Left lung (tissue), 10 donors: Measurements from ENCODE around the gene GLS2. TPM values are rescaled to one million over a fixed set of nuclear protein-coding genes. Genes with fewer than 3 reads are reported as not detected.

Experiments used
- ATAC-seq: fragments of 200-7000 bp; cut with Tn5 transposase; one replicate; pipeline ENCODE4 v1.9.1; 2020; ENCODE audit warnings: moderate library complexity
- DNase-seq, 4 donors: peaks; one replicate each; pipeline ENCODE4 v3.0.0-alpha.2; 2013 to 2020
- H3K27ac ChIP-seq, 2 donors: fragments of 200-600 bp; sonication (generic) in 1 of 2; one replicate each; pipeline versions ENCODE4 v1.5.0 to v1.8.0; 2020 to 2021
- H3K27me3 ChIP-seq, 2 donors: fragments of 200-600 bp; sonication (generic) in 1 of 2; one replicate each; pipeline versions ENCODE4 v1.5.0 to v1.8.0; 2020 to 2021
- H3K36me3 ChIP-seq, 2 donors: fragments of 200-600 bp; sonication (generic) in 1 of 2; one replicate each; pipeline versions ENCODE4 v1.5.0 to v1.8.0; 2020 to 2021
- H3K4me1 ChIP-seq, 2 donors: fragments of 200-600 bp; one replicate each; pipeline ENCODE4 v1.8.0; 2021
- H3K4me3 ChIP-seq, 2 donors: fragments of 200-600 bp; sonication (generic) in 1 of 2; one replicate each; pipeline versions ENCODE4 v1.5.0 to v1.8.0; 2020 to 2021; ENCODE audit warnings: mild to moderate bottlenecking in 1 of 2
- H3K9me3 ChIP-seq, 2 donors: fragments of 200-600 bp; sonication (generic) in 1 of 2; one replicate each; pipeline versions ENCODE4 v1.5.0 to v1.8.0; 2020 to 2021
- CTCF ChIP-seq, 2 donors: fragments of 200-600 bp; sonication (generic) in 1 of 2; IDR thresholded peaks; one replicate each; pipeline versions ENCODE4 v1.5.0 to v1.8.0; 2021; ENCODE audit warnings: antibody characterized with exemption in 2 of 2
- intact Hi-C, 2 donors: fragments of 100-400 bp; cut with DNase I; formaldehyde crosslinking; loops; one replicate each; pipeline versions ENCODE4 v1.11.2 to v1.14.2; 2022
- polyA plus RNA-seq, 6 donors: library from polyadenylated mRNA; unstranded; fragments of 120-200 nt; gene quantifications; one replicate each; pipeline ENCODE4 v1.2.1, GENCODE V29; 2013; ENCODE audit not compliant: insufficient read length in 6 of 6
- total RNA-seq, 2 donors: library from RNA; stranded (reverse); fragmentation: NEBNext Ultra II Directional; extraction: Animal tissue kit (Norgen Biotek cat#: 25700); gene quantifications; one replicate each; pipeline ENCODE4 v1.2.1, GENCODE V29; 2021
- donor health status: DM: no; HTN: yes; CAD: no.
- donor health status: DM: no; HTN: no; CAD: no.

GLS2 gene
- total and polyA plus RNA-seq, 8 donors, result 2.3 to 5.9 (median 2.9) TPM

GRCh38 chr12:56476143-56476542 lies 11.8 kb downstream of the GLS2 start:
- ATAC-seq (no peak), DNase-seq (no peak)
- Histone ChIP-seq H3K4me1 (peaks cover 0 to 2% of the 10 kb centered on the region in 2 donors), H3K27ac (no peak overlapping the region), H3K9me3 (no peaks in the 10 kb centered on the region), H3K4me3 (no peak overlapping the region), H3K27me3 (no peaks in the 10 kb centered on the region), H3K36me3 (peaks cover 0 to 6% of the 10 kb centered on the region in 2 donors)
- TF ChIP-seq CTCF (IDR thresholded peaks at IDR 0.05), result no peak
- intact Hi-C loops, result no loop called here

GRCh38 chr12:56474389-56474788 lies 13.6 kb downstream of the GLS2 start:
- intact Hi-C loops, result no loop called here
- no peak overlapping the region for H3K27ac ChIP-seq
- TF ChIP-seq CTCF (IDR thresholded peaks at IDR 0.05), result no peak
- peaks cover 4 to 19% of the 10 kb centered on the region in 2 donors for H3K4me1 ChIP-seq
- H3K36me3 ChIP-seq, result peaks cover 0 to 6% of the 10 kb centered on the region in 2 donors
- no peak overlapping the region for H3K4me3 ChIP-seq
- DNase-seq (no peak), ATAC-seq (peak; percentile 4)
- H3K9me3 ChIP-seq, result no peaks in the 10 kb centered on the region
- no peaks in the 10 kb centered on the region for H3K27me3 ChIP-seq

- Histone ChIP-seq H3K27me3 (no peaks in the 10 kb centered on the region), H3K4me3 (peak overlapping the region; percentile 55 to 72), H3K9me3 (no peaks in the 10 kb centered on the region), H3K27ac (peak overlapping the region; percentile 92 to 93), H3K4me1 (peaks cover 11 to 30% of the 10 kb centered on the region in 2 donors), H3K36me3 (peaks cover 0 to 6% of the 10 kb centered on the region in 2 donors)
- peak in 1 of 4 donors; percentile 36 for DNase-seq
- TF ChIP-seq CTCF (IDR thresholded peaks at IDR 0.05), result no peak
- intact Hi-C loops, result no loop called here
- peak; percentile 19 for ATAC-seq
These were observed 18.7 kb downstream of the GLS2 start for GRCh38 chr12:56469007-56469930.

- Histone ChIP-seq H3K27ac (peak within 1 kb of the TSS; percentile 92 to 93), H3K9me3 (no peaks in the 10 kb centered on the region), H3K4me1 (peaks cover 11 to 36% of the 10 kb centered on the region in 2 donors), H3K27me3 (no peaks in the 10 kb centered on the region), H3K4me3 (peak within 1 kb of the TSS; percentile 55 to 72), H3K36me3 (peaks cover 0 to 6% of the 10 kb centered on the region in 2 donors)
- DNase-seq (peak; percentile 89 to 97 (median 94)), ATAC-seq (peak; percentile 96)
- intact Hi-C loops, result no loop called here
- TF ChIP-seq CTCF (IDR thresholded peaks at IDR 0.05), result no peak
These were observed 19.6 kb downstream of the GLS2 start, which contains the start of gene SPRYD4 for GRCh38 chr12:56468216-56469006. Gene SPRYD4 (plus strand): TSS chr12:56468578. CDS start chr12:56468592, 14 bp downstream.

GRCh38 chr12:56462565-56462964 lies 25.4 kb downstream of the GLS2 start:
- Histone ChIP-seq H3K9me3 (no peaks in the 10 kb centered on the region), H3K4me3 (no peak overlapping the region), H3K27me3 (no peaks in the 10 kb centered on the region), H3K36me3 (no peaks in the 10 kb centered on the region), H3K4me1 (peaks cover 0 to 12% of the 10 kb centered on the region in 2 donors), H3K27ac (no peak overlapping the region)
- ATAC-seq (no peak), DNase-seq (no peak)
- intact Hi-C loops, result no loop called here
- TF ChIP-seq CTCF (IDR thresholded peaks at IDR 0.05), result no peak
